Chondrocyte (in vitro differentiated cells): ENCODE results near the gene ZNF236. TPM values are rescaled to one million over a fixed set of nuclear protein-coding genes. Genes with fewer than 3 reads are reported as not detected.

Experiments used
- DNase-seq: peaks from one replicate; pipeline ENCODE4 v3.0.0; 2021; ENCODE audit warnings: mixed read lengths, low spot score
- H3K27ac Mint-ChIP-seq: one replicate; pipeline ENCODE4 v1.8.0; 2021; ENCODE audit warnings: mild to moderate bottlenecking, moderate library complexity, mixed read lengths; ENCODE audit not compliant: unreplicated experiment
- H3K27me3 Mint-ChIP-seq: 2 replicates; pipeline ENCODE4 v1.8.0; 2021; ENCODE audit warnings: low read depth, mixed read lengths
- H3K36me3 Mint-ChIP-seq: 2 replicates; pipeline ENCODE4 v1.8.0; 2021; ENCODE audit warnings: low read depth, mixed read lengths
- H3K4me1 Mint-ChIP-seq: 2 replicates; pipeline ENCODE4 v1.8.0; 2021; ENCODE audit warnings: low read depth, mild to moderate bottlenecking, mixed read lengths
- H3K4me3 Mint-ChIP-seq: one replicate; pipeline ENCODE4 v1.8.0; 2021; ENCODE audit warnings: mild to moderate bottlenecking, moderate library complexity, mixed read lengths; ENCODE audit not compliant: unreplicated experiment
- H3K9me3 Mint-ChIP-seq: 2 replicates; pipeline ENCODE4 v1.8.0; 2021; ENCODE audit warnings: low read depth, mixed read lengths
- CTCF ChIP-seq: fragments of 200-600 bp; sonication (generic); IDR thresholded peaks from 2 replicates; pipeline ENCODE4 v1.5.0; 2021; ENCODE audit warnings: antibody characterized with exemption, mild to moderate bottlenecking, moderate library complexity
- total RNA-seq: library from RNA; stranded (reverse); gene quantifications from 3 replicates; pipeline ENCODE4 v1.2.1, GENCODE V29; 2021

ZNF236 gene
- total RNA-seq, 1 donor from 2014 or later, result 14.3 TPM

GRCh38 chr18:76935722-76936337 lies 113.5 kb downstream of the ZNF236 start:
- TF ChIP-seq CTCF, result no peak
- Mint-ChIP-seq H3K4me3 (no peak overlapping the region), H3K27ac (no peak overlapping the region), H3K27me3 (no peaks in the 10 kb centered on the region), H3K4me1 (no peaks in the 10 kb centered on the region), H3K36me3 (peaks cover 21% of the 10 kb centered on the region), H3K9me3 (no peaks in the 10 kb centered on the region)
- no peak for DNase-seq

GRCh38 chr18:76936877-76937276 lies 114.5 kb downstream of the ZNF236 start:
- TF ChIP-seq CTCF, result no peak
- Mint-ChIP-seq H3K36me3 (peaks cover 21% of the 10 kb centered on the region), H3K27ac (no peak overlapping the region), H3K9me3 (no peaks in the 10 kb centered on the region), H3K4me1 (no peaks in the 10 kb centered on the region), H3K27me3 (no peaks in the 10 kb centered on the region), H3K4me3 (no peak overlapping the region)
- no peak for DNase-seq

- no peak for DNase-seq
Measured at GRCh38 chr18:76937597-76937996, 115.2 kb downstream of the ZNF236 start.

GRCh38 chr18:76938619-76939018 lies 116.3 kb downstream of the ZNF236 start:
- no peak overlapping the region for H3K27ac Mint-ChIP-seq
- no peak overlapping the region for H3K4me3 Mint-ChIP-seq
- peaks cover 15% of the 10 kb centered on the region for H3K36me3 Mint-ChIP-seq
- no peaks in the 10 kb centered on the region for H3K4me1 Mint-ChIP-seq
- H3K27me3 Mint-ChIP-seq, result no peaks in the 10 kb centered on the region
- DNase-seq, result no peak
- H3K9me3 Mint-ChIP-seq, result no peaks in the 10 kb centered on the region
- TF ChIP-seq CTCF, result no peak

More at GRCh38 chr18:76937597-76937996, 115.2 kb downstream of the ZNF236 start:
- no peaks in the 10 kb centered on the region for H3K9me3 Mint-ChIP-seq
- H3K4me3 Mint-ChIP-seq, result no peak overlapping the region
- H3K4me1 Mint-ChIP-seq, result no peaks in the 10 kb centered on the region
- peak; percentile 58 for TF ChIP-seq CTCF
- peaks cover 18% of the 10 kb centered on the region for H3K36me3 Mint-ChIP-seq
- no peak overlapping the region for H3K27ac Mint-ChIP-seq
- H3K27me3 Mint-ChIP-seq, result no peaks in the 10 kb centered on the region

- Mint-ChIP-seq H3K9me3 (peaks cover 4% of the 10 kb centered on the region), H3K27me3 (no peaks in the 10 kb centered on the region), H3K36me3 (peaks cover 18% of the 10 kb centered on the region), H3K4me1 (no peaks in the 10 kb centered on the region), H3K4me3 (no peak overlapping the region), H3K27ac (no peak overlapping the region)
- no peak for TF ChIP-seq CTCF
- no peak for DNase-seq
Measured at GRCh38 chr18:76941284-76941683, 118.9 kb downstream of the ZNF236 start.
